ENCODE data around the gene TFAP2E. TPM values are rescaled to one million over a fixed set of nuclear protein-coding genes. Genes with fewer than 3 reads are reported as not detected.

Gene TFAP2E
- total and polyA plus RNA-seq, 10 donors, result 0.60 to 4.4 (median 2.0) TPM; not detected in 2

DNA sequence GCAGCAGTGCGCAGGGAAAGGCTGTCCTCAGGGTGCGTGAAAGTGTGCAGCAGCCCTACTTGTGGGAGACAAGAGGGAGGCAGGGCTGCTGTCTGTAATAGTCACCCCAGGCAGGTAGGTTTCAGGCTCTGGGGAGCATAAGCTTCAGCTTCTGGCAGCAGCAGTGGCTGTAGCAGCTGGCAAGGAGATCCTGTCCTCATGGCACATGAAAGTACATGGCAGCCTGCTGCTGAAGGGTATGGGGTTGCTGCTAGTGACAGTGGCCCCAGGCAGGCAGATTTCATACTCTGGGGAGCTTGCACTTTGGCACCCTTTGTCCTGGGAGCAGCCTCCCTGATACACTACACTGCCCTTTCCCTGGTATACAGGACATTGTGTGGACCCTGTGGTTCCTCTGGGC, 42.2 kb upstream of the TFAP2E start:
- H3K4me3 ChIP-seq, result no peak overlapping the region
- no peak overlapping the region for H3K27ac ChIP-seq
- H3K36me3 ChIP-seq, result peaks cover 0 to 34% (median 12%) of the 10 kb centered on the region in 6 donors
- WGBS, 5 donors, result 96 to 100% (median 100%) methylated on average over 2 of the region's 2 CpGs
- TF ChIP-seq, protein P1, sequence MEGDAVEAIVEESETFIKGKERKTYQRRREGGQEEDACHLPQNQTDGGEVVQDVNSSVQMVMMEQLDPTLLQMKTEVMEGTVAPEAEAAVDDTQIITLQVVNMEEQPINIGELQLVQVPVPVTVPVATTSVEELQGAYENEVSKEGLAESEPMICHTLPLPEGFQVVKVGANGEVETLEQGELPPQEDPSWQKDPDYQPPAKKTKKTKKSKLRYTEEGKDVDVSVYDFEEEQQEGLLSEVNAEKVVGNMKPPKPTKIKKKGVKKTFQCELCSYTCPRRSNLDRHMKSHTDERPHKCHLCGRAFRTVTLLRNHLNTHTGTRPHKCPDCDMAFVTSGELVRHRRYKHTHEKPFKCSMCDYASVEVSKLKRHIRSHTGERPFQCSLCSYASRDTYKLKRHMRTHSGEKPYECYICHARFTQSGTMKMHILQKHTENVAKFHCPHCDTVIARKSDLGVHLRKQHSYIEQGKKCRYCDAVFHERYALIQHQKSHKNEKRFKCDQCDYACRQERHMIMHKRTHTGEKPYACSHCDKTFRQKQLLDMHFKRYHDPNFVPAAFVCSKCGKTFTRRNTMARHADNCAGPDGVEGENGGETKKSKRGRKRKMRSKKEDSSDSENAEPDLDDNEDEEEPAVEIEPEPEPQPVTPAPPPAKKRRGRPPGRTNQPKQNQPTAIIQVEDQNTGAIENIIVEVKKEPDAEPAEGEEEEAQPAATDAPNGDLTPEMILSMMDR (IDR thresholded peaks at IDR 0.05 in 8 of 11, conservative IDR thresholded peaks at IDR 0.05 in 3 of 11), result no peak
- TF ChIP-seq POLR2A (IDR thresholded peaks at IDR 0.05), result no peak
- no peak for TF ChIP-seq POLR2AphosphoS5 (IDR thresholded peaks at IDR 0.05)
- H3K9me3 ChIP-seq, result peaks cover 0 to 24% (median 12%) of the 10 kb centered on the region in 8 donors
- intact Hi-C loops (cut with DNase I; ENCODE audit: low total_unique reads), result no loop called here
- no peak for DNase-seq
- peaks cover 0 to 13% (median 3%) of the 10 kb centered on the region in 6 donors for H3K4me1 ChIP-seq
- no peaks in the 10 kb centered on the region for H3K27me3 ChIP-seq (replicated peaks in 1 of 7)

DNA sequence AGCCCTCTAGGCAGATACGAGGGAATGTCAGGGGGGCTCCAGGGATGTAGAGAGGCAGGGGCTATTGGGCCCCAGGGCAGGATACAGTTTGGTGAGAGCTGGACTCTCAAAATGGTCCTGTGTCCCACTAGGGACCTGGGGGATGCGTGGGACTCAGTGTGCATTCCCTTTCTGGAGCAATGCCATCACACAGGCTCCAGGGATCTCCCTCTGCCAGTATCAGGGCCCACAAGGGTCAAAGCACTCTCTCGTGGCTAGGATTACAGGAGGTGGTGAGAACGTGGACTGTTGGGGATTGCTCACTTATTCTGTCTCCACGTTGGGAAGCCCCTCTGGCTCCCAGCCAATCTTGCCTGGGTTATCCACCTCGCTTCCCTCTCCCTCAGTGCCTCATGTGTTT, 41.7 kb upstream of the TFAP2E start:
- WGBS, 5 donors, result 88 to 94% (median 91%) methylated on average over 6 of the region's 6 CpGs
- H3K27ac ChIP-seq, result no peak overlapping the region

DNA sequence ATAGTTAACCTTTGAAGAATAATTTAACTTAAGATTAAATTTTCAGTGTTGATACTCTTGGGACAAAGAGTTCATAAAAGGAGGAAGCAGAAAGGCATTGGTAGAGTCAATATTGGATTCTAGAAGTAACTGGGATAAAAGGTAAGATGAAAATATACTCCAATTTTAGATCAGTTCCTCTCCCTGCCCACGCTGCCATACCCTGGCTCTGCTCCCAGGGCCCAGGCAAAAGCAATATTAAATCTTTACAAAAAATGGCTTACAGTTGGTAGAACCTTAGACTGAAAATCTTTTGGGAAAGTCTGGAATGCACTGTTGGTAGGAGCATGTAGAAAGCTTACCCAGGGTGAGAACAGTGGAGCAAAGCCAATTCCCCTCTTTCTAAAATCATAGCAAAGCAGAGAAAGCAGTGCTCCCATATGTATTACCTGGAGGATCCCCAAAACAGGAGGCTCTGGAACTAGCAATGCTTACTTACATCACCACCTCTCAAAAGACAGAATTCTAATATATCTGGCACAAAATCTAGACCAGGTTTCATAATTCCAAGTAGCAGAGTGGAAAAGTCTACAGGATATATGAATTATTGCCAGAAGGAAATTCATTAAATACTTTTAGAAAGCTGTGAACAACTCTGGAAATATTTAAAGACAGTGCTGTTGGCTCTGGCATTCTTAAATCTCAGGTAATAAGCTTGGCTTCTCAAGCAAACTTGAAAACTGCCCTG, 40.5 kb upstream of the TFAP2E start:
- H3K4me1 ChIP-seq, result peaks cover 0 to 30% (median 13%) of the 10 kb centered on the region in 6 donors
- 79 to 90% (median 87%) methylated on average over 1 of the region's 1 CpG for WGBS, 5 donors
- H3K27ac ChIP-seq, result no peak overlapping the region
- no peaks in the 10 kb centered on the region for H3K27me3 ChIP-seq (replicated peaks in 1 of 7)
- peaks cover 0 to 24% (median 12%) of the 10 kb centered on the region in 8 donors for H3K9me3 ChIP-seq
- intact Hi-C loops (cut with DNase I; ENCODE audit: low total_unique reads), result no loop called here
- H3K36me3 ChIP-seq, result peaks cover 0 to 34% (median 12%) of the 10 kb centered on the region in 6 donors
- no peak overlapping the region for H3K4me3 ChIP-seq
- TF ChIP-seq POLR2A (IDR thresholded peaks at IDR 0.05) (no peak), POLR2AphosphoS5 (IDR thresholded peaks at IDR 0.05) (no peak)
- TF ChIP-seq, protein P1 (IDR thresholded peaks at IDR 0.05 in 8 of 11, conservative IDR thresholded peaks at IDR 0.05 in 3 of 11), result no peak
- DNase-seq, result no peak

More for the DNA sequence above, 41.7 kb upstream of the TFAP2E start:
- peaks cover 0 to 24% (median 12%) of the 10 kb centered on the region in 8 donors for H3K9me3 ChIP-seq
- peaks cover 0 to 34% (median 12%) of the 10 kb centered on the region in 6 donors for H3K36me3 ChIP-seq
- no peak overlapping the region for H3K4me3 ChIP-seq
- TF ChIP-seq POLR2AphosphoS5 (IDR thresholded peaks at IDR 0.05), result no peak
- TF ChIP-seq, protein P1 (IDR thresholded peaks at IDR 0.05 in 8 of 11, conservative IDR thresholded peaks at IDR 0.05 in 3 of 11), result no peak
- TF ChIP-seq POLR2A (IDR thresholded peaks at IDR 0.05), result no peak
- DNase-seq, result no peak
- no peaks in the 10 kb centered on the region for H3K27me3 ChIP-seq (replicated peaks in 1 of 7)
- intact Hi-C loops (cut with DNase I; ENCODE audit: low total_unique reads), result no loop called here
- H3K4me1 ChIP-seq, result peaks cover 0 to 17% (median 3%) of the 10 kb centered on the region in 6 donors

DNA sequence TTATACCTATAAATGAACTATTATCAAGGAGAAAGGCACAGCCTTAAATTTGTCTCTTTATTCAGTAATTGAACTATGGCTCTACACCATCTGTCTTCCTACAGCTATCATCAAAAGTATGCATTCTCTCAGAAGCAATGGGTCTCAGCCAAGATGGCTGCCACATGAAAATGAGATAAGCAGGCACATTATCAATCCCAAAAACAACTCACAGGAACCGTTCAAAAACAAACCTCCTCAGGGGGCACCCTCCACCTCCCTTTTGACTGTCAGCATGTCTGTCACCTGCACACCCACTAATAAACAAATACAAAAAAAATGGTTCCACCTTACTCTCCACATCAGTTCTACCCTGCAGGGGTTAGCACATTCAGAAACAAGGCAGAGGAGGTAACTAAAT, 39.5 kb upstream of the TFAP2E start:
- Histone ChIP-seq H3K27me3 (replicated peaks in 1 of 7) (no peaks in the 10 kb centered on the region), H3K27ac (no peak overlapping the region), H3K9me3 (peaks cover 0 to 24% (median 12%) of the 10 kb centered on the region in 8 donors), H3K4me3 (no peak overlapping the region), H3K4me1 (peaks cover 0 to 39% (median 22%) of the 10 kb centered on the region in 6 donors), H3K36me3 (peaks cover 0 to 34% (median 12%) of the 10 kb centered on the region in 6 donors)
- no peak for TF ChIP-seq POLR2A (IDR thresholded peaks at IDR 0.05)
- no peak for TF ChIP-seq POLR2AphosphoS5 (IDR thresholded peaks at IDR 0.05)
- TF ChIP-seq, protein P1 (IDR thresholded peaks at IDR 0.05 in 8 of 11, conservative IDR thresholded peaks at IDR 0.05 in 3 of 11), result no peak
- 41 to 83% (median 65%) methylated on average over 1 of the region's 1 CpG for WGBS, 5 donors
- no peak for DNase-seq
- intact Hi-C loops (cut with DNase I; ENCODE audit: low total_unique reads), result no loop called here

All from spleen (tissue), 11 donors.